KMS-11 (cell line): ENCODE results near the gene MFAP4.

Source experiments
- H2AFZ ChIP-seq: fragments of 200-600 bp; sonication (generic); 2 replicates; pipeline ENCODE4 v1.6.1; 2016; ENCODE audit warnings: antibody characterized with exemption, mixed run types, low read depth
- H3K27ac ChIP-seq: fragments of 200-600 bp; sonication (generic); 2 replicates; pipeline ENCODE4 v1.6.1; 2016; ENCODE audit warnings: mild to moderate bottlenecking, mixed run types
- H3K27me3 ChIP-seq: fragments of 200-600 bp; sonication (generic); 2 replicates; pipeline ENCODE4 v1.6.1; 2017; ENCODE audit warnings: mild to moderate bottlenecking, low read depth, mixed run types, moderate library complexity; ENCODE audit not compliant: insufficient read depth
- H3K36me3 ChIP-seq: fragments of 200-600 bp; sonication (generic); 2 replicates; pipeline ENCODE4 v1.6.1; 2017; ENCODE audit warnings: mild to moderate bottlenecking, mixed run types; ENCODE audit not compliant: insufficient read depth
- H3K4me1 ChIP-seq: fragments of 200-600 bp; sonication (generic); 2 replicates; pipeline ENCODE4 v1.6.1; 2016; ENCODE audit warnings: mild to moderate bottlenecking, low read depth, mixed run types; ENCODE audit not compliant: poor library complexity, severe bottlenecking
- H3K4me2 ChIP-seq: fragments of 200-600 bp; sonication (generic); 2 replicates; pipeline ENCODE4 v1.7.0; 2016; ENCODE audit warnings: mild to moderate bottlenecking, mixed run types
- H3K4me3 ChIP-seq: fragments of 200-600 bp; sonication (generic); IDR thresholded peaks from 2 replicates; pipeline ENCODE4 v1.6.1; 2017; ENCODE audit warnings: low read depth, low read length, mixed read lengths; ENCODE audit not compliant: insufficient read depth
- H3K79me2 ChIP-seq: fragments of 200-600 bp; sonication (generic); 2 replicates; pipeline ENCODE4 v1.6.1; 2016; ENCODE audit warnings: low read depth, mixed run types; ENCODE audit not compliant: insufficient read depth
- H3K9ac ChIP-seq: fragments of 200-600 bp; sonication (generic); 2 replicates; pipeline ENCODE4 v1.6.1; 2016; ENCODE audit warnings: mild to moderate bottlenecking, mixed run types
- H4K20me1 ChIP-seq: fragments of 200-600 bp; sonication (generic); 2 replicates; pipeline ENCODE4 v1.6.1; 2016; ENCODE audit warnings: mild to moderate bottlenecking, mixed run types; ENCODE audit not compliant: insufficient read depth
- TF ChIP-seq, protein P1 (sequence below): fragments of 200-600 bp; sonication (generic); conservative IDR thresholded peaks from 2 replicates; pipeline ENCODE4 v1.6.1; 2017; ENCODE audit warnings: low read depth, mild to moderate bottlenecking, antibody characterized with exemption, low read length, moderate library complexity, mixed read lengths

The MFAP4 gene

DNA sequence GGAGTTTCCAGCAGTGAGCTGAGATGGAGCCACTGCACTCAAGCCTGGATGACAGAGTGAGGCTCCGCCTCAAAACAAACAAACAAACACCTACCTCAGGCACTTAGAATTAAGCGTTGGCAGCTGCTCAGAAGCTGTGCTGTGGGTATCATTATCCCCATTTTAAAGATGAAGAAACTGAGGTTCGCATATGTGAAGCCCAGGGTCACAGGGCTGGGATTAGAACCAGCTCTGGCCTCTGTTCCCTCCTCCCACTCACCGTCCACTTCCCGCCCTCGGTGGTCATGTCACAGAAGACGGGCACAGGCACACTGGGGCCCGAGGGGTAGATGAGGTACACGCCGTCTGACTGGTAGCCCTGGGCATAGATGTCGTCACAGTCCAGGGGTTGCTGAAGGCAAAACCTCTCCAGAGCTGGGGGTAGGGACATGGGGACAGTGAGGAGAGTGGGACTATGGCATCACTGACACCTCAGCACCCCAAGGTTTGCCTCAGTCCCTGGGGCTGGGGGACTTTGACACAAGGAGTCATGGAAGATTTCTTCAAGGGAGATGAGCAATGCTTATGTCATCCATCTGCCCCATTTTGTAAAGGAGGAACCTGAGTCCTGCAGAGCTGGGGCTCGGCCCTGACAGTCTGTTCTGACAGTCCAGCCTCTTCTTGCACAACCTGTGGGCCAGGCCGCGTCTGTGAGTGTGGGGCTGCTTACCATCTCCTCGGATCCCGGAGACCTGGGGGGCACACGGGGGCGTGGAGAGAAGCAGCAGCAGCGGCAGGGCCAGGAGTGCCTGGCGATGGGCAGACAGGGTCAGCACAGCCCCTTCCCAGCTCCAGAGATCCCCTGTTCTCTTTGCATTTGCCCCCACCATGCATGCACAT, 700 bp downstream of the MFAP4 start:
- Histone ChIP-seq H3K27me3 (no peaks in the 10 kb centered on the region), H3K4me3 (no peak overlapping the region), H3K9ac (no peak overlapping the region), H2AFZ (no peak overlapping the region), H3K4me2 (no peak overlapping the region), H4K20me1 (no peaks in the 10 kb centered on the region), H3K4me1 (no peaks in the 10 kb centered on the region), H3K36me3 (no peaks in the 10 kb centered on the region), H3K79me2 (no peaks in the 10 kb centered on the region), H3K27ac (no peak overlapping the region)
- TF ChIP-seq, protein P1, sequence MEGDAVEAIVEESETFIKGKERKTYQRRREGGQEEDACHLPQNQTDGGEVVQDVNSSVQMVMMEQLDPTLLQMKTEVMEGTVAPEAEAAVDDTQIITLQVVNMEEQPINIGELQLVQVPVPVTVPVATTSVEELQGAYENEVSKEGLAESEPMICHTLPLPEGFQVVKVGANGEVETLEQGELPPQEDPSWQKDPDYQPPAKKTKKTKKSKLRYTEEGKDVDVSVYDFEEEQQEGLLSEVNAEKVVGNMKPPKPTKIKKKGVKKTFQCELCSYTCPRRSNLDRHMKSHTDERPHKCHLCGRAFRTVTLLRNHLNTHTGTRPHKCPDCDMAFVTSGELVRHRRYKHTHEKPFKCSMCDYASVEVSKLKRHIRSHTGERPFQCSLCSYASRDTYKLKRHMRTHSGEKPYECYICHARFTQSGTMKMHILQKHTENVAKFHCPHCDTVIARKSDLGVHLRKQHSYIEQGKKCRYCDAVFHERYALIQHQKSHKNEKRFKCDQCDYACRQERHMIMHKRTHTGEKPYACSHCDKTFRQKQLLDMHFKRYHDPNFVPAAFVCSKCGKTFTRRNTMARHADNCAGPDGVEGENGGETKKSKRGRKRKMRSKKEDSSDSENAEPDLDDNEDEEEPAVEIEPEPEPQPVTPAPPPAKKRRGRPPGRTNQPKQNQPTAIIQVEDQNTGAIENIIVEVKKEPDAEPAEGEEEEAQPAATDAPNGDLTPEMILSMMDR, result no peak

DNA sequence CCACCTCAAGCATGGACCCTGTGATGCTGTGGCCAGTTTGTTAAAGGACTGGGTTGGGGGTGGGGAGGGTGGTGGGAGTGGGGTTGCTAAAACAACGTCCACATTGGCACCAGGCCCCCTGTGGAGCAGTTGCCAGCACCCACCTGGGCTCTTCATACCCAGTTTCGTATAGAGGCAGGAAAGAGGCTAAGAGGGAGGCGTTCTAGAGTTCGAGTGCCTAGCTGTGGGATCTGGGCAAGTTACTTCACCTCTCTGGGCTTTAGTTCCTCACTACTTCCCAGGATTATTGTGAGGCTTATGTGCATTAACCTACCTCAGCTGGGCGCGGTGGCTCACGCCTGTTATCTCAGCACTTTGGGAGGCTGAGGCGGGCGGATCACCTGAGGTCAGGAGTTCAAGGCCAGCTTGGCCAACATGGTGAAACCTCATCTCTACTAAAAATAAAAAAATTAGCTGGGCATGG, 1.4 kb downstream of the MFAP4 start:
- H3K4me3 ChIP-seq, result no peak overlapping the region
- H4K20me1 ChIP-seq, result no peaks in the 10 kb centered on the region
- H3K9ac ChIP-seq, result no peak overlapping the region
- H3K27ac ChIP-seq, result no peak overlapping the region
- TF ChIP-seq, protein P1, result no peak
- no peaks in the 10 kb centered on the region for H3K27me3 ChIP-seq
- H3K4me2 ChIP-seq, result no peak overlapping the region
- no peaks in the 10 kb centered on the region for H3K79me2 ChIP-seq
- H2AFZ ChIP-seq, result no peak overlapping the region
- H3K36me3 ChIP-seq, result no peaks in the 10 kb centered on the region
- H3K4me1 ChIP-seq, result no peaks in the 10 kb centered on the region

DNA sequence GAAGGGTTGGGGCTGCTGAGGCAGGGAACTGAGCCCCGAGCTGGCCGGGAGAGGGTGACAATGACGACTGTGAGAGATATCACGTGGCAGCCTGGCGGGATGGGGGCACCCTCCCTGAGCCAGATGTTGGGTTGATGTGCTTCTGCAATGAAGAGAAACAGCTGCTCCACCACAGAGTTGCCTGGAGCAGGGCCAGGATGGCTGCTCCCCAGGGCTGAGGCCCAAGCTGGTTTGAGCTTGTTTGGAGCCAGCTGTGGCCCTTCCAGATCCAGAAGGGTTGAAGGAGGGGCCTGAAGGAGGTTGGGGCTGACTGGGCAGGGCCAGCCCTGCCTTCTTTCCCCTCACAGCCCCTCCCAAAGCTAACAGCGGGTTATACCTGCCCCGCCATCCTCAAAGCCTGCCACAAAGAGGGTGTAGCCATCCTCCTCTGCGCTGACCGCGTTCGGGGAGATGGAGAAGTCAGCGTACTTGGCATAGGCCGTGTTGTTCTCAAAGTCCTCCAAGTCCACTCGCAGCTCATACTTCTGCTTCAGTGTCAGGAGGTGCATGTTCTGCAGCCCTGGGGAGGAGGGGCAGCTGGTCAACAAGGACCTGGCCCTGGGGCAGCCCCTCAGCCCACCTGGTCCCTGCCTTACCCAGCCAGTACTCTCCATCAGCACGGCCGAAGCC, 2.1 kb downstream of the MFAP4 start:
- Histone ChIP-seq H3K4me2 (no peak overlapping the region), H3K9ac (no peak overlapping the region), H3K27me3 (no peaks in the 10 kb centered on the region), H3K27ac (no peak overlapping the region), H3K4me3 (no peak overlapping the region), H3K4me1 (no peaks in the 10 kb centered on the region), H3K36me3 (no peaks in the 10 kb centered on the region), H2AFZ (no peak overlapping the region), H4K20me1 (no peaks in the 10 kb centered on the region), H3K79me2 (no peaks in the 10 kb centered on the region)
- TF ChIP-seq, protein P1, result no peak

DNA sequence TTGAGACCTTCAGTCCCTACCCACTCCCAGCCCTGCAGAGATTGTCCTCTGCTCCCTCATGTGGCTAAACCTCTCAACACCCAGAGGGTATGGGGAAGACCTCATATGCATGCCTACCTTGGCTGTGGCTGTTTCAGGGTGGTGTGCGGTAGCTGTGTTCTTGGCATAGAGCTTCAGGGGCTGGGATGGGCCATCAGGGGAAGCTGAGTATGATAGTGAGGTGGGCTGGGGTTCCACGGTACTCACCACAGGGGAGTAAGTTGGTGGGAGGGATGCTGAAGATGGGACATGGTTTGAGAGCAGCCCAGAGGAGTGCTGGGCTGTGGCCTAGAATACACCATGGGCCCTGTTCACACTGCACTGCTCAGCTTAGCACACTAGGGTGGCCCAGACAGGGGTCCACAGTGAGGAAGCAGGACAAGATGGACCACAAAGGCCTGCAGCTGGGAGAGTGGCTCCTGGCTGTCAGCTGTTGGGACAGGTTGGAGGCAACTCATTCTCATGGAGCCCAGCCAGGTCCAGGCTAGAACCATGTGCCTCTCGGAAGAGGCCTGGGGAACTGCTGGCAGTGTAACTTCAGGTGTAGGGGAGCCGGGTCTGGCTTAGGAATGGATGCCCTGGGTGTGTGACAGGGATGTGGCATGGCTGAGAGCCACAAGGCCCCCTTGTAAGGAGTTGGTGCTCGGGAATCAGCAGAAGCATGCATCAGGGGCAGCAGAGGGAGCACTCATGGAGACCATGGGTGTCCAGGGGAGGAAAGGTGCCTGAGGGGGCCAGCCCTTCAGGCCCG, 3.1 kb downstream of the MFAP4 start:
- Histone ChIP-seq H4K20me1 (no peaks in the 10 kb centered on the region), H3K36me3 (no peaks in the 10 kb centered on the region), H3K4me1 (no peaks in the 10 kb centered on the region), H3K9ac (no peak overlapping the region), H3K79me2 (no peaks in the 10 kb centered on the region), H3K27ac (no peak overlapping the region), H3K27me3 (no peaks in the 10 kb centered on the region), H2AFZ (no peak overlapping the region), H3K4me2 (no peak overlapping the region), H3K4me3 (no peak overlapping the region)
- TF ChIP-seq, protein P1, result no peak
